ENCODE results near the gene CCM2. TPM values are rescaled to one million over a fixed set of nuclear protein-coding genes. Genes with fewer than 3 reads are reported as not detected.

The CCM2 gene
- total and polyA plus RNA-seq, 2 experiments from 2014 or later: 24.9 to 40.1 TPM

GRCh38 chr7:44962483-44963251, 37.3 kb upstream of the CCM2 start:
- no peaks in the 10 kb centered on the region for H3K9me3 Mint-ChIP-seq
- Histone ChIP-seq H3K79me2 (replicated peaks; ENCODE audit: insufficient read depth) (no peaks in the 10 kb centered on the region), H3K9me2 (ENCODE audit: insufficient read depth) (no peaks in the 10 kb centered on the region), H3K36me3 (ENCODE audit: insufficient read depth) (no peaks in the 10 kb centered on the region), H3K27ac (ENCODE audit: low read depth) (no peak overlapping the region), H3K4me3 (peak overlapping the region; percentile 57), H2AFZ (peak overlapping the region; percentile 96), H4K20me1 (replicated peaks; ENCODE audit: insufficient read depth) (no peaks in the 10 kb centered on the region), H3K27me3 (ENCODE audit: insufficient read depth) (peaks cover 22% of the 10 kb centered on the region), H3K4me2 (peak overlapping the region; percentile 83), H3K4me1 (ENCODE audit: insufficient read depth) (no peaks in the 10 kb centered on the region), H3F3A (replicated peaks; ENCODE audit: low read depth) (0 out of 2 replicates have a peak, but pooled peaks cover 4% of the 10 kb centered on the region)
- DNase-seq (ENCODE audit: low spot score) (peak; percentile 75), ATAC-seq (peak; percentile 72)
- peak overlapping the region; percentile 54; the same call in 2 of the 3 replicates for H3K4me3 Mint-ChIP-seq
- no peaks in the 10 kb centered on the region for H3K4me1 Mint-ChIP-seq
- H3K27me3 Mint-ChIP-seq (ENCODE audit: insufficient read depth, low read depth, poor library complexity): peaks cover 22% of the 10 kb centered on the region
- no peaks in the 10 kb centered on the region for H3K36me3 Mint-ChIP-seq (ENCODE audit: low read depth)
- TF ChIP-seq CTCF (conservative IDR thresholded peaks at IDR 0.05; ENCODE audit: low read depth in 2 of 2): peak in 1 of 2 experiments; percentile 34; a peak in 2 of 4 replicates
- no peak for TF ChIP-seq REST (IDR thresholded peaks at IDR 0.05; ENCODE audit: unreplicated experiment)
- peak; percentile 50 for TF ChIP-seq EZH2 (IDR thresholded peaks at IDR 0.05; ENCODE audit: low read depth, unreplicated experiment)
- no peak overlapping the region for H3K27ac Mint-ChIP-seq

DNA sequence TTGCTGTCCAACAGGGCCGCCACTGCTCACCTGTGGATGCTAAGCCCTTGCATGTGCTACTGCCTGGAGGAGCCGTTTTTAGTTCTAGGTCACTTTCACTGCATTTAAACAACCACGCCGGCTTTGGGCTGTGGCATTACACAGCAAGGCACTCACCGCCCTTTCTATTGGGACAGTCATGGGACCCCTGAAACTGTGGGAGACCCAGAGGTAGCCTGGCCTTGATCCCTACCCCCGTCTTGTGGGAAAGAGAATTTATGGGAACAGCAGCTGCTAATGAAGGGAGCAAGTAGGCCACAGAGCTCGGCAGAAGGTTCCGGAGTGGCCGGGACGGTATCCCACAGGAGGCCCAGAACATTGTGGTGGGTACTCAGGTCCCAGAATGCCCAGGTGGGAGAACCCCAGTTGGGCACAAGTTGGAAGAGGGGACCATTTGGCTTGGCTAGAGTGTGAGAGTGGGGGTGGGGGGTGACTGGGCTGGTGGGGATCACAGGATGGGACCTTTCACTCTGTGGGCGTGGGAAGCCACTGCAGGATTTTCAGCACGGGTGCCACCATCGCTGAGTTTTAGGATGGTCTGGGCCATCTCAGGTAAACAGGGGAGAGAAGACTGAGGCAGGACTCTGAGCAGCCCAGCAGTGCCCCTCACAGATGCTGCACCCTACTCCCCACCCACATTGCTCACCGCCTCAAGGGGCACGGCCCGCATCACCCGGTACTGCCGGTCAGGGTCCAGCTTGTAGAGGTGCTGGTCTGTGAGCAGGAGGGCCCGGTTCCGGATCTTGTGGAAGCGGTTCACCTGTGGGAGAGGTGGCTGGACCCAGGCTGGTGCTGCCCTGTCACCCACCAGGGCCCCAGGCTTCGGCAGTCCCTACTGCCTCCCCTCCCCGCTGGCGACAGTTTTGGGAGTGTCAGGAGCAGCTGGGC, 36.4 kb upstream of the CCM2 start:
- H2AFZ ChIP-seq: peak overlapping the region; percentile 96
- no peak for DNase-seq (ENCODE audit: low spot score)
- peak overlapping the region; percentile 83 for H3K4me2 ChIP-seq
- no peak for TF ChIP-seq POLR2AphosphoS5 (IDR thresholded peaks at IDR 0.05; ENCODE audit: low read depth)
- TF ChIP-seq ZNF114 (CRISPR knock-in tag; IDR thresholded peaks at IDR 0.05): no peak
- no peak for TF ChIP-seq CREB1 (CRISPR knock-in tag; IDR thresholded peaks at IDR 0.05; ENCODE audit: low read depth)
- TF ChIP-seq EZH2phosphoT487 (IDR thresholded peaks at IDR 0.05; ENCODE audit: unreplicated experiment): no peak
- TF ChIP-seq CTCF (conservative IDR thresholded peaks at IDR 0.05; ENCODE audit: low read depth in 2 of 2): no peak

More for the DNA sequence above, 36.4 kb upstream of the CCM2 start:
- no peak overlapping the region for H3K27ac ChIP-seq (ENCODE audit: low read depth)
- H3F3A ChIP-seq (replicated peaks; ENCODE audit: low read depth): 0 out of 2 replicates have a peak, but pooled peaks cover 4% of the 10 kb centered on the region
- H3K9me3 Mint-ChIP-seq: no peaks in the 10 kb centered on the region
- ATAC-seq: no peak
- H3K27ac Mint-ChIP-seq: no peak overlapping the region
- peak overlapping the region; percentile 57 for H3K4me3 ChIP-seq
- H3K27me3 Mint-ChIP-seq (ENCODE audit: insufficient read depth, low read depth, poor library complexity): peaks cover 22% of the 10 kb centered on the region
- no peaks in the 10 kb centered on the region for H4K20me1 ChIP-seq (replicated peaks; ENCODE audit: insufficient read depth)
- H3K79me2 ChIP-seq (replicated peaks; ENCODE audit: insufficient read depth): no peaks in the 10 kb centered on the region
- peaks cover 22% of the 10 kb centered on the region for H3K27me3 ChIP-seq (ENCODE audit: insufficient read depth)
- no peaks in the 10 kb centered on the region for H3K36me3 ChIP-seq (ENCODE audit: insufficient read depth)
- H3K4me1 ChIP-seq (ENCODE audit: insufficient read depth): no peaks in the 10 kb centered on the region
- H3K4me3 Mint-ChIP-seq: 0 out of 3 replicates have a peak overlapping the region, but pooled peaks have one; percentile 40
- no peaks in the 10 kb centered on the region for H3K36me3 Mint-ChIP-seq (ENCODE audit: low read depth)
- H3K4me1 Mint-ChIP-seq: no peaks in the 10 kb centered on the region
- no peaks in the 10 kb centered on the region for H3K9me2 ChIP-seq (ENCODE audit: insufficient read depth)

All from GM23338 (cell line).